HUES6 (cell line): ENCODE results near the gene COL5A1.

Experiments
- H3K27ac ChIP-seq: 2 replicates; pipeline ENCODE4 v1.7.0; 2013; ENCODE audit warnings: low read depth, mild to moderate bottlenecking, low read length, inconsistent platforms
- H3K27me3 ChIP-seq: 2 replicates; pipeline ENCODE4 v1.6.1; 2013; ENCODE audit warnings: low read length; ENCODE audit not compliant: control insufficient read depth, insufficient read depth
- H3K36me3 ChIP-seq: 2 replicates; pipeline ENCODE4 v1.6.1; 2013; ENCODE audit warnings: low read length; ENCODE audit not compliant: control insufficient read depth, insufficient read depth
- H3K4me1 ChIP-seq: 2 replicates; pipeline ENCODE4 v1.6.1; 2013; ENCODE audit warnings: low read length; ENCODE audit not compliant: control insufficient read depth, insufficient read depth
- H3K4me3 ChIP-seq: 2 replicates; pipeline ENCODE4 v1.5.1; 2013; ENCODE audit warnings: low read depth, low read length
- H3K9ac ChIP-seq: one replicate; pipeline ENCODE4 v1.6.1; 2013; ENCODE audit warnings: mild to moderate bottlenecking, low read length
- H3K9me3 ChIP-seq: 2 replicates; pipeline ENCODE4 v1.6.1; 2013; ENCODE audit warnings: low read depth, low read length; ENCODE audit not compliant: control insufficient read depth, insufficient read depth

COL5A1 gene

DNA sequence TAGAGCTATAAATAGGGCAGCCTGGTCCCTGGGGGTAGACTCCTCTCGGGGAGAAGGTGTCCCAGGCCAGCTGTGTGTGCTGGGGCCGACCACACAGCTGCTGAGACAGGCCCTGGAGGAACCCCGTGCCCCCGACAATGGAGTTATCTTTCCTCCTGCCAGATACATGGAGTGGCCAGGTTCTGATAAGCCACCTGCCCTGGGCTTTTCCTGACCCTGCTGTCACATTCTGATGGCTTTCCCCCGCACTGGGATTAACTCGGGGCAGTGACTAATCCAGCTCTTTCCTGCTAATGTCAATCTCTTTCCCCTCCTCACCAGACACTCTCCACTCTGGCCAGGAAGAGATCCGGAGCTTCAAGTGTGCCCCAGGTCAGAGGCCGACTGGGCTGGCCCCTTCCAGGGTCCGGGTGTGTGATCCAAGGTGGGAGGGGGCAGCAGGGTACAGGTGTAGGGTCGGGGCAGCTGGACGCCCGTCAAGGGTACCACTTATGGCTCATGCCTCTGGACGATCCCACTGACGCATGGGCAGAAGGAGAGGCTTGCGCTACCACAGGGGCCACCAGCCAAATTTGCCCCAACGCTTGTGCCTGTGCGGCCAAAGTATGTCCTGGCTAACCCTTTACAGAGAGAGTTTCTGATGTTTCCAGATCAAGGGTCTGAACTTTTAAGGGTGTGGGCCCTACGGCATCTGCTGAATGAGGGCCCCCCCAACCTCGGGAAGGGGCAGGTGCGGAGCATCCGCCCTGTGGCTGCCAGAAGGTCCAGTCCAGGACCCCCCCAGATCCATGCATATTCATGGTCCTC is 20.6 kb upstream of the COL5A1 start:
- no peak overlapping the region for H3K9ac ChIP-seq
- H3K4me1 ChIP-seq, result peaks cover 20% of the 10 kb centered on the region; the same call in 1 of the 2 replicates
- no peak overlapping the region for H3K27ac ChIP-seq
- no peaks in the 10 kb centered on the region for H3K9me3 ChIP-seq
- no peak overlapping the region for H3K4me3 ChIP-seq
- no peaks in the 10 kb centered on the region for H3K27me3 ChIP-seq
- H3K36me3 ChIP-seq, result no peaks in the 10 kb centered on the region

DNA sequence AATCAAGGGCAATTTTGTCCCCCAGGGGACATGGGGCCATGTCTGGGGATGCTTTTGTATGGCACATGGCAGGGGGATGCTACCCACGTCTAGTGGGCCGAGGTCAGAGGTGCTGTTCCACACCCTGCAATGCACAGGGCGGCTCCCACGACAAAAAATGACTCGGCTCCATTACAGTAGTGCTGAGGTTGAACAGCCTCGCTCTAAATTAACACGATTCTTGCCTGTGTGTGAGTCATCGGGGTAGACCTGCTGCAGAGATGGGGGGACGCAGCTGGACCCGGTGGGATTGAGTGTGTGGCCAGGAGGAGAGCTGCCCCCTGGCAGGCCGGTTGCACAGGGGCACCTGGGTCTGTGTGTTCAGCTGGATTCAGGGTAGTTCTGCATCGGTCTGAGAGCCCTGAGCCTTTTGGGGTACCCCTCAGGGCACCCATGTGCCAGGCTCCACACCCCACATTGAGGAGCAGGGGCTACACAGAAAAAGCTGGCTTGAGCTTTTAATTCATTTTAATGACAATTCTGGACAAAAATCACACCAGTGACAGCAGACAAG is 20.0 kb upstream of the COL5A1 start:
- no peaks in the 10 kb centered on the region for H3K9me3 ChIP-seq
- no peaks in the 10 kb centered on the region for H3K36me3 ChIP-seq
- no peak overlapping the region for H3K4me3 ChIP-seq
- no peak overlapping the region for H3K9ac ChIP-seq
- H3K27me3 ChIP-seq, result no peaks in the 10 kb centered on the region
- no peak overlapping the region for H3K27ac ChIP-seq
- peaks cover 27% of the 10 kb centered on the region; the same call in 1 of the 2 replicates for H3K4me1 ChIP-seq

DNA sequence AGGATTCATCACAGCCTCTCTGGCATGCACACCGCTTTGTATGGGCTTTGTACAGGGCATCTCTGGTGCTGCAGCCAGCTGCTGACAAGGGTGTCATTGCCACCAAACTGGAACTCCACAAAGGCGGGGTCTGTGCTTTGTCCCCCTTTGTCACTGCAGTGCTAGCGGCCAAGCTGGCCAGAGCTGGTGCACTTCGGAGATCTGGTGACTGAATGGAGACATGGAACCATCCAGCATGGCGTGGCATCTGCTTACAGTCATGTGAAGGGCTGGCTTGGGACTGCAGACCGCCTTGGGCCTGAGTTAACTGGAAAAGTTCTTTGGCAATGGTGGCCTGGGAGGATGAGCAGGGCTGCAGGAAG is 18.7 kb upstream of the COL5A1 start:
- Histone ChIP-seq H3K27me3 (no peaks in the 10 kb centered on the region), H3K4me3 (no peak overlapping the region), H3K36me3 (no peaks in the 10 kb centered on the region), H3K4me1 (peaks cover 35% of the 10 kb centered on the region; the same call in 1 of the 2 replicates), H3K9me3 (no peaks in the 10 kb centered on the region), H3K9ac (no peak overlapping the region), H3K27ac (no peak overlapping the region)

DNA sequence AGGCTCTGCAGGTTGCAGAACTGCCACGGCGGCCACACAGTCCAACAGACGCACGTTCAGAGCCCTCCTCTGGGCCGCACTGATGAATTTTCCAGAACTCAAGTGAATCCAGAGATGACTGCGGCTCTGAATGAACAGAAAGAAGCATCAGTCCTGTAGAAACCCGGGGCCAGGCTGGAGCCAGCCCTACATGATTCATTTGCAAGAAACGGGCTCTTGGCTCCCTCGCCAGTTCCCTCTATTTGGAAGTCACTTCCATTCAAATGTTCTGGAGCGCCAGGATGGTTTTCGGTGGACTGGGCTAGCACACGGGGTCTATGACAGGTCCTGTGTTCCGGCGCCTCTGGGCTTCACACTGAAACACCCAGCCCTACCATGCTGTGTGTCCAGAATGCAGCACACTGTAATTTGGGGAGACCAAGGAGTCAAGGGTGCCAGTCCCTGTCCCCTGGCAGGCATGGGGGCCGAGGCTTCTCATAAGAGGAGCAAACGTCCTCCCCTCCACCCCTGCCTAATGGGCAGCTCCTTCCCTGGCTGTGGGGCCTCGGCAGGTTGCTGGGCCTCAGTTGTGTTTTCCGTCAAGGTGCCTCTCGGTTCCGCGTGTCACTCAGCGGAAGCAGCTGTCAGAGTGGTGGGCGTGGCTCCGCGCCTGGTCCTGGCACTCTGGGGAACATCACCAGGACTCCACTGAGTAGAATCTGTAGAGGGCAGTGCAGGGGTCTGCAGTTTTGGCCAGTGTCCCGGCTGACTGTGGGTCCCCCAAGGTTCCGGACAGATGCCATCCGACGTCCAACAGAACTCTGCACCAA is 18.1 kb upstream of the COL5A1 start:
- Histone ChIP-seq H3K4me3 (no peak overlapping the region), H3K9me3 (no peaks in the 10 kb centered on the region), H3K36me3 (no peaks in the 10 kb centered on the region), H3K9ac (no peak overlapping the region), H3K4me1 (peaks cover 35% of the 10 kb centered on the region; the same call in 1 of the 2 replicates), H3K27ac (no peak overlapping the region), H3K27me3 (no peaks in the 10 kb centered on the region)

DNA sequence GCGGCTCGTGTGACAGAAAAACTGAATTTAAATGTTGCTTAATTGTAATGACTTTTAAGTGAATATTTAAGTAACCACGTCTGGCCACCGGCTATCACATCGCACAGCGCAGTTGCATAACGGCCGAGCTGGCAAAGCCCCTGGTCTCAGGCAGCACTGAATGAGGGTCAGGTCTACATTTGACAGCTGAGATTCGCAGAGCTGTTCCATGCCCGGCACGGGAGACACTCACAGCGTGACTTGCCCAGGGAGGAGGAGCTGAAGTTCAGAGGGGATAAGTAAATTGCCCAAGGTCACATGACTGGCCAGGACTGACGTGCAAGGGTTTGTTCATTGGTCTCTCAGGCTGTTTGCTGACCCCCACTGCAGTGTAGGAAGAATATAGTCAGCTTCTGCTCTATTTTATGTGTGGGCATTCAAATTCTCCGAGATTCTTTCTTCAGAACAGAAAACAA is 17.4 kb upstream of the COL5A1 start:
- H3K9ac ChIP-seq, result no peak overlapping the region
- no peak overlapping the region for H3K27ac ChIP-seq
- H3K27me3 ChIP-seq, result no peaks in the 10 kb centered on the region
- no peaks in the 10 kb centered on the region for H3K36me3 ChIP-seq
- H3K4me1 ChIP-seq, result peaks cover 35% of the 10 kb centered on the region; the same call in 1 of the 2 replicates
- no peak overlapping the region for H3K4me3 ChIP-seq
- H3K9me3 ChIP-seq, result no peaks in the 10 kb centered on the region

DNA sequence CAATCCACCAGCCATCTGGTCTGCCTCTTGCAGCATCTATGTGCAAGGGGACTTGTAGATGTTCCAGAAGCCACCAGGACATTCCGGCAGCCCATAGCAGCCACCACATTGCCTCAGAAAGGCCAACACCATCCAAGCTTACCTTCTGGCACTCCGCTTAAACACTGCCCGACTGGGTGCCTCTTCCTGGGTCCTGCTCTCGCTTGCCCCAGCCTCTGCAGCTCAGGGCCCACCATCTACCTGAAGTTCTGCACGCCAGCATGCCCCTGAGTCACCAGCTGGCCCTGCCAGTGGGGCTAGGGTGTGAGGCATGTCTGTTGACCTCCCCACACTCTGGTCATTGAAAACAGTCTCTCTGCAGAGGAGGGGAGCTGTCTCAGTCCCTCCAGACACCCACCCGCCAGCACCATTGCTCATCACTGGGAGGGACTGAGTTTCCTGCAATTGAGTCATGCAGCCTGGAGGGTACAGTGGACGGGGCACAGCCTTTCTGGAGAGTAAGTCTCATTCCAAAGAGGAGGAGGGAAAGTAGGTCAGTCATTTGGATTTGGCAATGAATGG is 16.9 kb upstream of the COL5A1 start:
- H3K9ac ChIP-seq, result peak overlapping the region; percentile 50
- no peak overlapping the region for H3K4me3 ChIP-seq
- H3K27ac ChIP-seq, result no peak overlapping the region
- H3K27me3 ChIP-seq, result no peaks in the 10 kb centered on the region
- H3K9me3 ChIP-seq, result no peaks in the 10 kb centered on the region
- peaks cover 35% of the 10 kb centered on the region; the same call in 1 of the 2 replicates for H3K4me1 ChIP-seq
- no peaks in the 10 kb centered on the region for H3K36me3 ChIP-seq

DNA sequence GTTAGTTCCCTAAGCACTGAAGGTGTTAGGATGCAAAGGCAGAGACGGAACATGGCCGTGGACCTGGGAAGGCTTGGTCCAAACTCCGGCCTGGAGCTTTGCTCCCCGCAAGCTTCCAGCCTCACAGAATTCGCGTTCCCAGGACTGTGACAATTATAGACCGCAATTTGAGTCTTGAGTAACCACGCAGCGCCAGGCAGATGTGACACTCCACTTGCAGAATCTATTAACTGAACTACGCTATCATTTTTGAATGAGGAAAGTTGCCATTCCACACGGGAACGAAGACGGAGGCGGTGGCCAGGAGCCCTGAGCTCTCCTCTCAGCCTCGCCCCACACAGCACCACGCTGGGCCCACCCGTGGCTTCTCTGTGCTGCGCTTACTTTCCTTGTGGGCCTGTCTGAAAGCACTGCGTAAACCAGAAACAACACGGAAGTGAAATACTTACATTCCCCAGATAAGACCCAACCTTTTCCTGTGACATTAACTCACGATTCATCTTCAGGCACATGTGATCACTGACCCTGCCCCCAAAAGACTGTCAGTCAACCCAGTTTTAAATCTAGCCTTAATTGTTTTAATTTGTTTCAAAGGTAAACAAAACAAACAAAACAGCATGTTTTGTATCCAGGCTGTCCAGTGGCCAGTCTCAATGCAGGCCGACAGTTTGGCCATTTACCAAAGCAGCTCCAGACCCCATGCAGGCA is 16.1 kb upstream of the COL5A1 start:
- H3K27me3 ChIP-seq, result no peaks in the 10 kb centered on the region
- H3K4me1 ChIP-seq, result peaks cover 35% of the 10 kb centered on the region; the same call in 1 of the 2 replicates
- H3K27ac ChIP-seq, result no peak overlapping the region
- H3K36me3 ChIP-seq, result no peaks in the 10 kb centered on the region
- peak overlapping the region; percentile 64 for H3K9ac ChIP-seq
- no peak overlapping the region for H3K4me3 ChIP-seq
- H3K9me3 ChIP-seq, result no peaks in the 10 kb centered on the region

DNA sequence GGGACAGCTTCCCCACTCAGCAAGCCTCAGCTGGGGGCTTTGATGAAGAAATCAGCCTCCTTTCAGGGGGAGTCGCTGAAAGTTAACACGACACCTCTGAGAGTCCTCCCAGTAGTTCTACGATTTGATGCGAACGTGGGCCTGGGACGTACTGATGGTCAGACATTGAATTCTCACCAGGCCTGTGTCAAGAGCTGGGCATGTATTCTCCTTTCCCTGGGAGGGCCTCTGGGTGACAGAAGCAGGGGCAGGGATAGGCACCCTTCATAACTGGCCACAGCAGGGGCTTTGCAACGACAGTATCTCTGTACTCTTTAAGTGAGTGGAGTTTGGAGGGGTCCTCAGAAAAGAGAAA is 15.6 kb upstream of the COL5A1 start:
- Histone ChIP-seq H3K27ac (no peak overlapping the region; the same call in 1 of the 2 replicates), H3K4me1 (peaks cover 35% of the 10 kb centered on the region; the same call in 1 of the 2 replicates), H3K4me3 (no peak overlapping the region), H3K9ac (peak overlapping the region; percentile 64), H3K27me3 (no peaks in the 10 kb centered on the region), H3K9me3 (no peaks in the 10 kb centered on the region), H3K36me3 (no peaks in the 10 kb centered on the region)

DNA sequence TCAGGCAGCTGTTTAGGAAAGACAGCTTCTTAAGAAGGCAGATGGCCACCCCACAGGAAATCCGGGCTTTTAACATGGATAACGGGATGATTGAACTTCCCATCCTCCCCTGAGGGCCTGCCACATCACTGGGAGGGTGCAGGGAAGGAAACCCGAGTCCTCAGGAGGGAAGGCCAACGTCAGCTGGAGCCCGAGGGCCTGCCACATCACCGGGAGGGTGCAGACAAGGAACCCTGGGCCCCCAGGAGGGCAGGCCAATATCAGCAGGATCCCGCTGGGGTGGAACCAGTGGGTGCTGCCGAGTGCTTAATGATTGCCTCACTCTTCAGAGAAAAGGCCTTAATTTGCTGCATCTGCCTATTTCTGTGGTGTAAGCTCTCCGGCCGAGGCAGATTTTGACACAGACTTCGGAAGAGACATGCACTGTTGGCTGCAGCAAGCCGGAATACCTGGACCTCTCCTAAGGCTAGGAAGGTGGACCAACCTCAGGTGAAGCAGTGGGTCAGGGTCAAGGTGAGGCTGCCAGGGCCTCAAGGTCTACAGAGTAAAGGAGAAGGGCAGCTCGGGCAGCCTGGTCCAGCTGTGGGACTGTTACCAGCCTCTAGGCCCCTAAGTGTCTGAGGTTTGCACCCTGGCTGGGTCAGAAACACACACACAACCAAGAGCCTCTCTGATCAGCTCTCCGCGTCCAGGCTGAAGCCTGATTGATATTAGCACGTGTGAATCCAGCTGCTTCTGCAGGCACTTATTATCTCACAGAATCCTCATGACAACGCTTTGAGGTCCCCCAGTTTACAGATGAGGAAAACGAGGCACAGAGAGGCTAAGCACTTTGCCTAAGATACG is 14.8 kb upstream of the COL5A1 start:
- Histone ChIP-seq H3K9me3 (no peaks in the 10 kb centered on the region), H3K4me3 (no peak overlapping the region), H3K36me3 (no peaks in the 10 kb centered on the region), H3K4me1 (peaks cover 35% of the 10 kb centered on the region; the same call in 1 of the 2 replicates), H3K27ac (no peak overlapping the region), H3K27me3 (no peaks in the 10 kb centered on the region), H3K9ac (peak overlapping the region; percentile 64)
